Caco-2 (cell line): ENCODE results near the gene EPS8L3. TPM values are rescaled to one million over a fixed set of nuclear protein-coding genes. Genes with fewer than 3 reads are reported as not detected.

Source experiments
- BruUV-seq: library from RNA; stranded (reverse); fragments of 400-500 nt; replicated peaks from 2 replicates; lab custom pipeline; 2021; lab: Mats Ljungman, UMichigan
- CTCF ChIA-PET: fragments of 300-600 bp; sonication (Branson Sonifier 250); formaldehyde crosslinking; loops from one replicate; lab custom pipeline; 2022; ENCODE audit warnings: antibody characterized with exemption; lab: Charles Lee
- POLR2A ChIA-PET: fragments of 300-600 bp; sonication (Branson Sonifier 250); formaldehyde crosslinking; loops from one replicate; lab custom pipeline; 2022; ENCODE audit warnings: antibody characterized with exemption; lab: Charles Lee
- DNase-seq, 2 experiments: peaks; one replicate each; pipeline versions ENCODE4 v3.0.0 to v3.0.0-alpha.2; 2020 to 2022
- H3K27me3 ChIP-seq: replicated peaks from 2 replicates; pipeline ENCODE4 v1.6.0; 2011; ENCODE audit warnings: low read length; ENCODE audit not compliant: control insufficient read depth, insufficient read depth
- H3K36me3 ChIP-seq: 2 replicates; pipeline ENCODE4 v1.5.1; 2011; ENCODE audit warnings: low read length; ENCODE audit not compliant: control insufficient read depth, insufficient read depth
- H3K4me1 ChIP-seq: fragments of 250-450 bp; sonication (Bioruptor Pico); 2 replicates; pipeline ENCODE4 v1.5.1; 2020; ENCODE audit warnings: mild to moderate bottlenecking
- H3K4me3 ChIP-seq: 2 replicates; pipeline ENCODE4 v1.5.1; 2011; ENCODE audit warnings: low read depth, mild to moderate bottlenecking, control low read depth, low read length
- H3K9me3 ChIP-seq: fragments of 250-450 bp; sonication (Bioruptor Pico); 2 replicates; pipeline ENCODE4 v1.5.1; 2020; ENCODE audit warnings: mild to moderate bottlenecking, moderate library complexity
- H3K27ac Mint-ChIP-seq: one replicate; pipeline ENCODE4 v1.8.0; 2022; ENCODE audit warnings: mixed read lengths; ENCODE audit not compliant: unreplicated experiment
- H3K27me3 Mint-ChIP-seq: one replicate; pipeline ENCODE4 v1.8.0; 2022; ENCODE audit warnings: mixed read lengths; ENCODE audit not compliant: insufficient read depth, unreplicated experiment
- H3K36me3 Mint-ChIP-seq: one replicate; pipeline ENCODE4 v1.8.0; 2022; ENCODE audit warnings: mild to moderate bottlenecking, mixed read lengths; ENCODE audit not compliant: insufficient read depth, unreplicated experiment
- H3K4me1 Mint-ChIP-seq: one replicate; pipeline ENCODE4 v1.8.0; 2022; ENCODE audit warnings: low read depth, mixed read lengths; ENCODE audit not compliant: unreplicated experiment
- H3K4me3 Mint-ChIP-seq: one replicate; pipeline ENCODE4 v1.8.0; 2022; ENCODE audit warnings: mild to moderate bottlenecking, moderate library complexity, mixed read lengths; ENCODE audit not compliant: unreplicated experiment
- H3K9me3 Mint-ChIP-seq: one replicate; pipeline ENCODE4 v1.8.0; 2022; ENCODE audit warnings: mixed read lengths; ENCODE audit not compliant: unreplicated experiment
- intact Hi-C: fragments of 100-400 bp; cut with micrococcal nuclease; formaldehyde crosslinking; loops from one replicate; pipeline ENCODE4 v1.10.0; 2022; ENCODE audit not compliant: unreplicated experiment
- total RNA-seq: library from RNA; stranded (reverse); gene quantifications from 2 replicates; pipeline ENCODE4 v1.2.3, GENCODE V29; 2022
- TF ChIP-seq, protein P1 (sequence below), 2 experiments: fragments of 200-600 bp in 1 of 2; IDR thresholded peaks; 1 replicate in 1 of 2; 2 replicates in 1 of 2; pipeline versions ENCODE4 v1.5.1 to v1.8.0; 2011 to 2022; ENCODE audit warnings: antibody characterized with exemption in 1 of 2, control low read depth in 1 of 2, inconsistent platforms in 1 of 2, low read depth in 1 of 2, low read length in 1 of 2, mild to moderate bottlenecking in 1 of 2, moderate library complexity in 1 of 2; ENCODE audit not compliant: insufficient read depth in 1 of 2, severe bottlenecking in 1 of 2, unreplicated experiment in 1 of 2

EPS8L3 gene
- total RNA-seq, 1 experiment from 2014 or later = 15.3 TPM

GRCh38 chr1:109787211-109787844 is 23.6 kb upstream of the EPS8L3 start:
- ChIA-PET POLR2A (no interaction called here), CTCF (interaction anchor here (1.4 kb wide), 1 partner anchor 197 kb away, joined by 4 read pairs; the partner anchor contains the start of gene AHCYL1)
- peak in 1 of 2 experiments; percentile 12 for DNase-seq
- no peaks in the 10 kb centered on the region for H3K9me3 ChIP-seq
- H3K36me3 ChIP-seq = no peaks in the 10 kb centered on the region
- Mint-ChIP-seq H3K9me3 (no peaks in the 10 kb centered on the region), H3K27ac (no peak overlapping the region), H3K4me3 (no peak overlapping the region), H3K4me1 (peaks cover 7% of the 10 kb centered on the region), H3K27me3 (no peaks in the 10 kb centered on the region), H3K36me3 (no peaks in the 10 kb centered on the region)
- intact Hi-C loops = loop anchor here (5.0 kb wide), 1 partner anchor 90 kb away; no protein-coding TSS in a partner anchor
- H3K27me3 ChIP-seq = no peaks in the 10 kb centered on the region
- TF ChIP-seq, protein P1, sequence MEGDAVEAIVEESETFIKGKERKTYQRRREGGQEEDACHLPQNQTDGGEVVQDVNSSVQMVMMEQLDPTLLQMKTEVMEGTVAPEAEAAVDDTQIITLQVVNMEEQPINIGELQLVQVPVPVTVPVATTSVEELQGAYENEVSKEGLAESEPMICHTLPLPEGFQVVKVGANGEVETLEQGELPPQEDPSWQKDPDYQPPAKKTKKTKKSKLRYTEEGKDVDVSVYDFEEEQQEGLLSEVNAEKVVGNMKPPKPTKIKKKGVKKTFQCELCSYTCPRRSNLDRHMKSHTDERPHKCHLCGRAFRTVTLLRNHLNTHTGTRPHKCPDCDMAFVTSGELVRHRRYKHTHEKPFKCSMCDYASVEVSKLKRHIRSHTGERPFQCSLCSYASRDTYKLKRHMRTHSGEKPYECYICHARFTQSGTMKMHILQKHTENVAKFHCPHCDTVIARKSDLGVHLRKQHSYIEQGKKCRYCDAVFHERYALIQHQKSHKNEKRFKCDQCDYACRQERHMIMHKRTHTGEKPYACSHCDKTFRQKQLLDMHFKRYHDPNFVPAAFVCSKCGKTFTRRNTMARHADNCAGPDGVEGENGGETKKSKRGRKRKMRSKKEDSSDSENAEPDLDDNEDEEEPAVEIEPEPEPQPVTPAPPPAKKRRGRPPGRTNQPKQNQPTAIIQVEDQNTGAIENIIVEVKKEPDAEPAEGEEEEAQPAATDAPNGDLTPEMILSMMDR (IDR thresholded peaks at IDR 0.05; ENCODE audit: insufficient read depth in 1 of 2, low read depth in 1 of 2, low read length in 1 of 2, severe bottlenecking in 1 of 2, unreplicated experiment in 1 of 2) = no peak
- peaks cover 11% of the 10 kb centered on the region for H3K4me1 ChIP-seq
- no peak overlapping the region for H3K4me3 ChIP-seq
- no TSS peak for BruUV-seq

- H3K9me3 ChIP-seq = no peaks in the 10 kb centered on the region
- Mint-ChIP-seq H3K9me3 (no peaks in the 10 kb centered on the region), H3K36me3 (no peaks in the 10 kb centered on the region), H3K4me1 (peaks cover 7% of the 10 kb centered on the region), H3K27me3 (no peaks in the 10 kb centered on the region), H3K27ac (peak overlapping the region; percentile 53), H3K4me3 (no peak overlapping the region)
- BruUV-seq = no TSS peak
- H3K4me1 ChIP-seq = peaks cover 3% of the 10 kb centered on the region
- no peak for DNase-seq
- CTCF ChIA-PET = no interaction called here
- H3K36me3 ChIP-seq = no peaks in the 10 kb centered on the region
- H3K4me3 ChIP-seq = no peak overlapping the region
- H3K27me3 ChIP-seq = no peaks in the 10 kb centered on the region
- TF ChIP-seq, protein P1 (IDR thresholded peaks at IDR 0.05; ENCODE audit: insufficient read depth in 1 of 2, low read depth in 1 of 2, low read length in 1 of 2, severe bottlenecking in 1 of 2, unreplicated experiment in 1 of 2) = no peak
- intact Hi-C loops = loop anchor here (5.0 kb wide), 1 partner anchor 91 kb away; no protein-coding TSS in a partner anchor
- POLR2A ChIA-PET = no interaction called here
Observed at GRCh38 chr1:109786531-109787021, 22.9 kb upstream of the EPS8L3 start.

DNA sequence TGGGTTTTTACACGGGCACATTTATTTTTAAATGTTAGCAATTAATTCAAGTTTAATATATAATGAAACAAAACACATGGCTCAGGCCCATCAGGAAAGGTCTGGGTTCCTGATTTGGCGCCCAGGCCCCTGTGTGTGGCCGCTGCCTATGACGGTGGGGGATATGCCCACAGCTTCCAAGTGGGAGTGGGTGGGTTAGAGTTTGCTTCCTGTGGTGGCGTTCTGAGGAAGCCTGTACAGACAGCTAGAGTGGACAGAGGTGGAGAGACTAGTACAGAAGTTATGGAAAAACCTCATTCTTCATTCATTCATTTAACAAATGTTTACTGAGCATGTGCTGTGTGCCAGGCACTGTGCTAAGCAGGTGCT is 22.4 kb upstream of the EPS8L3 start:
- Histone ChIP-seq H3K4me1 (no peaks in the 10 kb centered on the region), H3K4me3 (no peak overlapping the region), H3K36me3 (no peaks in the 10 kb centered on the region), H3K27me3 (no peaks in the 10 kb centered on the region), H3K9me3 (no peaks in the 10 kb centered on the region)
- DNase-seq = no peak
- POLR2A ChIA-PET = no interaction called here
- Mint-ChIP-seq H3K36me3 (no peaks in the 10 kb centered on the region), H3K9me3 (no peaks in the 10 kb centered on the region), H3K4me3 (no peak overlapping the region), H3K4me1 (peaks cover 7% of the 10 kb centered on the region), H3K27me3 (no peaks in the 10 kb centered on the region), H3K27ac (no peak overlapping the region)
- TF ChIP-seq, protein P1 (IDR thresholded peaks at IDR 0.05; ENCODE audit: insufficient read depth in 1 of 2, low read depth in 1 of 2, low read length in 1 of 2, severe bottlenecking in 1 of 2, unreplicated experiment in 1 of 2) = no peak
- intact Hi-C loops = loop anchor here (5.0 kb wide), 1 partner anchor 91 kb away; no protein-coding TSS in a partner anchor
- CTCF ChIA-PET = no interaction called here
- no TSS peak for BruUV-seq
